ENCODE data around the gene G6PD. TPM values are rescaled to one million over a fixed set of nuclear protein-coding genes. Genes with fewer than 3 reads are reported as not detected.

Gene G6PD
- polyA plus RNA-seq, 1 experiment: 157 TPM

DNA sequence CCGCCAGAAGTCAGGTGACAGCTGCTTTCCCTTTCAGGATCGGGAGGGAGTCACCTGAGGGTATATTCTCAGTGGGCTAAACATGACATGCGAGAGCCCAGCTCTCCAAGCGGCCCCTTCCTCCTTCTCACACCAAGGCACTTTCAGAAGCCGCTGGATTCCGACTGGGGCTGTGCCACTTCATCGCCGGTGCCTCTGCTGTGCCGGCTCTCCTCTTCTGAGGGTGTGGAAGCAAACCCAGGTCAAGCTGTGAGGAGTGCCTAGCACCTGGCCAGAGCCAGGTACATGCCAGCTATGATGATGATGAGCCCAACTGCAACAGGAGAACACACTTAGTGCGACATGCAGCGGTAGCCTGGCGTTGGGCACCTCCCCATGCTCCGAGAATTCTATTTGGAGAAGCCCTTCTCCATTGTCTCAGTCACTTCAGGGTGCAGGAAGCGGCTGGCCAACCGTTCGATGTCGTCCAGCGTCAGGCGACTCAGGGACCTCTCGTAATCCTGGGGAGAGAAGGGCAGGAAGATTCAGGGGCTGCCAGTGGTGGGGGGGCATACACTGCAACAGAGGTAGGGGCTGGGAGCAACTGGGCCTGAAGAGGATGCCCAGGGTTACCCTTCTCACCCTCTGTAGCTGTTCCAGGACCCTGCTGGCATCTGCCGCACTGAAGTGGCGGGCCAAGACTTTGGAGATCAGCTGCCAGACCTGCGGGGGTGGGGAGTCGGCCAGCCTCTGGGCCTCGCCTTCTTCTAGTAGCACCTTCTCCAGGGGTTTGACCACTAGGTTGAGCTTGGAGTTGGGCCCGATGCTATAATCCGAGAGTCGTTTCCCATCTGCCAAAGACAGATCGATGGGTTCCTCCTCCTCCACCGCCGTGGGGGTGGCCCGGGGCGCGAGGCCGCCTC is 61.2 kb downstream of the G6PD start:
- DNase-seq (ENCODE audit: low read depth): no peak
- H3K4me3 ChIP-seq (ENCODE audit: low read depth, low read length): peak overlapping the region; percentile 57
- CTCF ChIA-PET: interaction anchor here (1.0 kb wide), 1 partner anchor 86 kb away, joined by 3 read pairs; no protein-coding TSS in a partner anchor
- TF ChIP-seq, protein P1, sequence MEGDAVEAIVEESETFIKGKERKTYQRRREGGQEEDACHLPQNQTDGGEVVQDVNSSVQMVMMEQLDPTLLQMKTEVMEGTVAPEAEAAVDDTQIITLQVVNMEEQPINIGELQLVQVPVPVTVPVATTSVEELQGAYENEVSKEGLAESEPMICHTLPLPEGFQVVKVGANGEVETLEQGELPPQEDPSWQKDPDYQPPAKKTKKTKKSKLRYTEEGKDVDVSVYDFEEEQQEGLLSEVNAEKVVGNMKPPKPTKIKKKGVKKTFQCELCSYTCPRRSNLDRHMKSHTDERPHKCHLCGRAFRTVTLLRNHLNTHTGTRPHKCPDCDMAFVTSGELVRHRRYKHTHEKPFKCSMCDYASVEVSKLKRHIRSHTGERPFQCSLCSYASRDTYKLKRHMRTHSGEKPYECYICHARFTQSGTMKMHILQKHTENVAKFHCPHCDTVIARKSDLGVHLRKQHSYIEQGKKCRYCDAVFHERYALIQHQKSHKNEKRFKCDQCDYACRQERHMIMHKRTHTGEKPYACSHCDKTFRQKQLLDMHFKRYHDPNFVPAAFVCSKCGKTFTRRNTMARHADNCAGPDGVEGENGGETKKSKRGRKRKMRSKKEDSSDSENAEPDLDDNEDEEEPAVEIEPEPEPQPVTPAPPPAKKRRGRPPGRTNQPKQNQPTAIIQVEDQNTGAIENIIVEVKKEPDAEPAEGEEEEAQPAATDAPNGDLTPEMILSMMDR (IDR thresholded peaks at IDR 0.05; ENCODE audit: insufficient read depth, low read depth, low read length): no peak
- no peaks in the 10 kb centered on the region for H3K27me3 ChIP-seq (ENCODE audit: control insufficient read depth, insufficient read depth, low read length)
- peaks cover 8% of the 10 kb centered on the region for H3K36me3 ChIP-seq (ENCODE audit: control insufficient read depth, insufficient read depth, low read length)
- POLR2A ChIA-PET: no interaction called here

DNA sequence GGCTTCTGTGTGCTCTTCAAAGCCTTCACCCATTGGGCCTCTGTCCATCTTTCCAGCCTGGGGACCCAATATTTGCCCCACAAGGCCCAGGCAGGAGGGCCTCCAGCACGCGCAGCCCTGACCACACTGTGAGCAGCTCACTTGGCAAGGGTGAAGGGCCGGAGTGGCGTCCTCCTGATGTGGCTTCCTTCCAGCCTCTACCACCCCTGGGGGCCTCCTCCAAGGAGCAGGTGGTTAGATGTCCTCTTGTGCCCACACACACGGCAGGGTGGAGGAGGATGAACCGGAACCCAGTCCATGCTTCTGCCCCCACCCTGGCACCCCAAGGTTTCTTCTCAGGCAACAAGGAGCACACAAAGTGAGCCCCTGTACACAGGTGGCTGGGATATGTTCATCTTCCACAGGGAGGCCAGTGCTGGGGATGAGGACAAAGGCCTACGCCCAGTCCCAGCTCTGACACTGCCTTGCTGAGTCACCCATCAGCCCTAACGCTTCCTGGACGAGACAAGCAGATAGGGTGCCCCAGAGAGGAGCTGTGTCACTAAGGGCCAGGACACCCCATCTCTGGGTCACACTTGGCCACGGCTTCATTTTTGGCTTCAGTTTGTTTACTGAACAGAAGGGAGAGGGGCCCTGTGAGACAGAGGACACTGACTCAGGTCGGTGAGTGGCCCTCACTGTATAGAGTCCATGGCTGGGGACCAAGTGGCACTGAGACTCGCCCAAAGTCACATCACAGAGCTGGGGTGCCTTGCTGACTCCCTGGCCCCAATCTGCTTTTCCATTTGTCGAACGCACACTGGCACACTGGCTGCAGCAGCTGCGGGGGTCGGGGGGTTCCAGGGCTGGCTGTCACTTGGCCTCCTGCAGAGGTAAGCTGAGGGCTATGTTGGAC is 62.1 kb downstream of the G6PD start:
- ChIA-PET CTCF (interaction anchor here (1.0 kb wide), 1 partner anchor 86 kb away, joined by 3 read pairs; no protein-coding TSS in a partner anchor), POLR2A (no interaction called here)
- H3K36me3 ChIP-seq (ENCODE audit: control insufficient read depth, insufficient read depth, low read length): peaks cover 8% of the 10 kb centered on the region
- no peak for DNase-seq (ENCODE audit: low read depth)
- no peaks in the 10 kb centered on the region for H3K27me3 ChIP-seq (ENCODE audit: control insufficient read depth, insufficient read depth, low read length)
- TF ChIP-seq, protein P1 (IDR thresholded peaks at IDR 0.05; ENCODE audit: insufficient read depth, low read depth, low read length): no peak
- H3K4me3 ChIP-seq (ENCODE audit: low read depth, low read length): no peak overlapping the region

DNA sequence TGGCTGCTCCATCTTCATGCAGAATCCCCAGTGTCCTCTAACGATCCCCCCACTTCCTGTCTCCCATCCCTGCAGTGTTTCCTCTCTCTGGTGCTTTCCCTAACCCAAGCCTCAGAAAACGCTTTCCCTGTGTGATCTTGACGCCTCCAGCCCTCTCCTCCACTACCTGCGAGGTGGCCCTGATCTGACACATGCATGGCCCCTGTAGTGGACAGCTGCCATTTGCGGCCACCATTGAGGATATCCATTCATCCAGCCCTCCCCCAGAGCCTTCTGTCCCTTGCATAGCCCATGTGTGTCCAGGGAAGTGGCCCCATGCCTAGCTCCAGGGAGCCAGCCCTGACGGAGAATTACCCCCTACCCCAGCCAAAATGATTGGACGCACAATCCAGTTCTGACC is 63.3 kb downstream of the G6PD start:
- CTCF ChIA-PET: interaction anchor here (0.8 to 1.1 kb wide), 2 partner anchors 24 to 43 kb away, joined by 3 to 4 read pairs; no protein-coding TSS in a partner anchor
- H3K4me3 ChIP-seq (ENCODE audit: low read depth, low read length): no peak overlapping the region
- DNase-seq (ENCODE audit: low read depth): no peak

DNA sequence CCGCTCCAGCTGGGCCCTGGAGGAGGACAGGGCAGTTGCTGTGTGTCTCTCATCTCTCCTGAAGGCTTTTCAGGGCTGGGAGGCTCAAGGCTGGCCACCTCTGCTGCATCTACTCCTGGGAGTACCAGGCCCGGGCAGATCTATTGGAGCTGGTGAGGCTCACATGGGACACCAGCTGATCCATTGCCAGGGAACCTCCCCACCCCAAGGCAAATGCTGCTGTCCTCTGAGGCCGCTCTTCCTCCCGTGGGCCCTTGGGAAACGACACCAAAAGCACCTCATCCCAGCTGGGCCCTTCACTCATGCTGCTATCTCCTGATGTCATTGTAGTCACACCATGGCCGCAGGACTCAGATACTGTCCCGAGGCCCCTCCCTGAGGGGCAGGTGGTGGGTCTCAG is 63.9 kb downstream of the G6PD start:
- TF ChIP-seq, protein P1 (IDR thresholded peaks at IDR 0.05; ENCODE audit: insufficient read depth, low read depth, low read length): no peak
- ChIA-PET POLR2A (no interaction called here), CTCF (interaction anchor here (0.8 to 1.1 kb wide), 2 partner anchors 23 to 42 kb away, joined by 3 to 4 read pairs; no protein-coding TSS in a partner anchor)
- H3K4me3 ChIP-seq (ENCODE audit: low read depth, low read length): no peak overlapping the region
- no peak for DNase-seq (ENCODE audit: low read depth)
- H3K27me3 ChIP-seq (ENCODE audit: control insufficient read depth, insufficient read depth, low read length): no peaks in the 10 kb centered on the region
- peaks cover 6% of the 10 kb centered on the region for H3K36me3 ChIP-seq (ENCODE audit: control insufficient read depth, insufficient read depth, low read length)

More for the DNA sequence above, 63.3 kb downstream of the G6PD start:
- Histone ChIP-seq H3K27me3 (ENCODE audit: control insufficient read depth, insufficient read depth, low read length) (no peaks in the 10 kb centered on the region), H3K36me3 (ENCODE audit: control insufficient read depth, insufficient read depth, low read length) (peaks cover 6% of the 10 kb centered on the region)
- POLR2A ChIA-PET: no interaction called here
- TF ChIP-seq, protein P1 (IDR thresholded peaks at IDR 0.05; ENCODE audit: insufficient read depth, low read depth, low read length): no peak

Data from BJ (cell line).